ENCODE measurements around the gene CTSH.

The CTSH gene

GRCh38 chr15:78991879-78992278, 47.0 kb upstream of the CTSH start:
- Histone ChIP-seq H3K9ac (no peak overlapping the region), H3K27me3 (ENCODE audit: control insufficient read depth, insufficient read depth, low read length) (no peaks in the 10 kb centered on the region), H3K4me1 (no peaks in the 10 kb centered on the region), H3K79me2 (no peaks in the 10 kb centered on the region), H3K9me3 (ENCODE audit: control insufficient read depth, low read length) (no peaks in the 10 kb centered on the region), H3K4me2 (ENCODE audit: low read length) (no peak overlapping the region), H2AFZ (no peak overlapping the region), H3K36me3 (ENCODE audit: control insufficient read depth, insufficient read depth, low read length) (no peaks in the 10 kb centered on the region), H3K27ac (no peak overlapping the region), H3K4me3 (ENCODE audit: low read depth, low read length) (no peak overlapping the region)
- TF ChIP-seq CTCF (IDR thresholded peaks at IDR 0.05), result no peak

GRCh38 chr15:78991476-78991875, 46.6 kb upstream of the CTSH start:
- H3K79me2 ChIP-seq, result no peaks in the 10 kb centered on the region
- TF ChIP-seq CTCF (IDR thresholded peaks at IDR 0.05), result no peak

GRCh38 chr15:78990278-78990677, 45.4 kb upstream of the CTSH start:
- no peaks in the 10 kb centered on the region for H3K27me3 ChIP-seq (ENCODE audit: control insufficient read depth, insufficient read depth, low read length)
- no peaks in the 10 kb centered on the region for H3K36me3 ChIP-seq (ENCODE audit: control insufficient read depth, insufficient read depth, low read length)
- no peaks in the 10 kb centered on the region for H3K4me1 ChIP-seq
- H3K79me2 ChIP-seq, result no peaks in the 10 kb centered on the region
- TF ChIP-seq CTCF (IDR thresholded peaks at IDR 0.05), result no peak
- no peaks in the 10 kb centered on the region for H3K9me3 ChIP-seq (ENCODE audit: control insufficient read depth, low read length)
- H3K4me3 ChIP-seq (ENCODE audit: low read depth, low read length), result no peak overlapping the region
- no peak overlapping the region for H3K27ac ChIP-seq
- H3K9ac ChIP-seq, result no peak overlapping the region
- H3K4me2 ChIP-seq (ENCODE audit: low read length), result no peak overlapping the region
- H2AFZ ChIP-seq, result no peak overlapping the region

More at GRCh38 chr15:78991476-78991875, 46.6 kb upstream of the CTSH start:
- H3K4me3 ChIP-seq (ENCODE audit: low read depth, low read length), result no peak overlapping the region
- H3K9me3 ChIP-seq (ENCODE audit: control insufficient read depth, low read length), result no peaks in the 10 kb centered on the region
- no peaks in the 10 kb centered on the region for H3K36me3 ChIP-seq (ENCODE audit: control insufficient read depth, insufficient read depth, low read length)
- H2AFZ ChIP-seq, result no peak overlapping the region
- no peaks in the 10 kb centered on the region for H3K27me3 ChIP-seq (ENCODE audit: control insufficient read depth, insufficient read depth, low read length)
- H3K4me1 ChIP-seq, result no peaks in the 10 kb centered on the region
- no peak overlapping the region for H3K4me2 ChIP-seq (ENCODE audit: low read length)
- H3K9ac ChIP-seq, result no peak overlapping the region
- no peak overlapping the region for H3K27ac ChIP-seq

GRCh38 chr15:78989701-78990240, 44.9 kb upstream of the CTSH start:
- Histone ChIP-seq H3K79me2 (no peaks in the 10 kb centered on the region), H3K9ac (no peak overlapping the region), H3K4me3 (ENCODE audit: low read depth, low read length) (no peak overlapping the region), H3K36me3 (ENCODE audit: control insufficient read depth, insufficient read depth, low read length) (no peaks in the 10 kb centered on the region), H3K4me1 (no peaks in the 10 kb centered on the region), H3K27ac (no peak overlapping the region), H3K9me3 (ENCODE audit: control insufficient read depth, low read length) (no peaks in the 10 kb centered on the region), H2AFZ (no peak overlapping the region), H3K4me2 (ENCODE audit: low read length) (no peak overlapping the region), H3K27me3 (ENCODE audit: control insufficient read depth, insufficient read depth, low read length) (no peaks in the 10 kb centered on the region)
- TF ChIP-seq CTCF (IDR thresholded peaks at IDR 0.05), result no peak

DNA sequence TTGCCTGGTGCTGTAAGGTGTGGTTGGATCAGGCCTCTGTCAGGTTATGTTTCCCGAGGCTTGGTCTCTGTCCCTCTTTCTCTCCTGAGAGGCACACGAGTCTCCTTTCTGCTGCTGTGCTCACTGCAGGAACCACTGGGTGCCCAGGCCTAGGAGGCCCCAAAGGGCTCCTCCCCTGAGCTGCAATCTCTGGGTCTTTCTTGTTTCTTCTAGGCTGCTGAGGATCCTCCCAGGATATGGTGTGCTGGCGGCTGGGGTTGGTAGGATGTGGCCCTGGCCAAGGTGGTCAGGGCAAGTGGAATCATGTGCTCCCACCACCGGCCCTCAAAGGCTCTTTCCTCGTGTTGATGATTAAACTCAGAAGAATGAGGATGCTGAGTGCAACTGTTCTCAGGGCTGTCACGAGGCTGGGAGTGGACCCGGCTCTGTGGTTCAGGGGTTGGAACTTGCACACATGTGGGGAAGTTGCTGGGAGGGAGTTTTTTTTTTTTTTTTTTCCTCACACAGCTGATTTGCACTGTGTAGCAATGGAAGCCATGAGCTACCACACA, 43.6 kb upstream of the CTSH start:
- H3K4me3 ChIP-seq (ENCODE audit: low read depth, low read length), result no peak overlapping the region
- no peaks in the 10 kb centered on the region for H3K27me3 ChIP-seq (ENCODE audit: control insufficient read depth, insufficient read depth, low read length)
- TF ChIP-seq CTCF (IDR thresholded peaks at IDR 0.05), result no peak
- no peaks in the 10 kb centered on the region for H3K9me3 ChIP-seq (ENCODE audit: control insufficient read depth, low read length)
- H3K27ac ChIP-seq, result no peak overlapping the region
- H3K36me3 ChIP-seq (ENCODE audit: control insufficient read depth, insufficient read depth, low read length), result no peaks in the 10 kb centered on the region
- H3K9ac ChIP-seq, result no peak overlapping the region
- H3K79me2 ChIP-seq, result no peaks in the 10 kb centered on the region
- no peaks in the 10 kb centered on the region for H3K4me1 ChIP-seq
- no peak overlapping the region for H2AFZ ChIP-seq
- no peak overlapping the region for H3K4me2 ChIP-seq (ENCODE audit: low read length)
